ENCODE measurements around the gene PAPSS1.

Gene PAPSS1

DNA sequence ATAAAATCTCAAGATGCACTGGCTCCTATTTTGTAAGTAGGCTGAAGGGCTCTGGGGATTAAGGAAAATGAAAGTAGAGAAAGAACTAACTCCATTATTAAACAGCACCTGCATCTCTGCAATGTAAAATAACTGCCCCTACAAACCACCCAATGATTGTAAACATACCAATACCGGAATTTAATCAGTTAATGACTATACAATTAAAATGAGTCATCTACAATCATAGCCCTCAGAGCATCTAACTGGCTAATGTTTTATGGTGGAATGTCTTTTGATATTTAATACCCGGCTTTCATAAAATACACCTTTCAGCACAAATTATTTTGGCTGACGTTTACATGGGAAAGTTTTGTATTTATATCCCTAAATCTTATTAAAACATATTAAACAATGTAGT lies 142.3 kb downstream of the PAPSS1 start:
- Mint-ChIP-seq H3K4me1 (peaks cover 6% of the 10 kb centered on the region), H3K27ac (no peak overlapping the region), H3K9me3 (peaks cover 14% of the 10 kb centered on the region), H3K27me3 (ENCODE audit: low read depth) (no peaks in the 10 kb centered on the region), H3K36me3 (ENCODE audit: low read depth) (no peaks in the 10 kb centered on the region), H3K4me3 (no peak overlapping the region)
- no peak for TF ChIP-seq CTCF (IDR thresholded peaks at IDR 0.05; ENCODE audit: unreplicated experiment in 3 of 3)

- Mint-ChIP-seq H3K4me1 (peaks cover 6% of the 10 kb centered on the region), H3K4me3 (no peak overlapping the region), H3K36me3 (ENCODE audit: low read depth) (no peaks in the 10 kb centered on the region), H3K27ac (no peak overlapping the region), H3K9me3 (peaks cover under 1% of the 10 kb centered on the region), H3K27me3 (ENCODE audit: low read depth) (no peaks in the 10 kb centered on the region)
- no peak for TF ChIP-seq CTCF (IDR thresholded peaks at IDR 0.05; ENCODE audit: unreplicated experiment in 3 of 3)
These were observed 144.8 kb downstream of the PAPSS1 start for GRCh38 chr4:107575243-107575642.

DNA sequence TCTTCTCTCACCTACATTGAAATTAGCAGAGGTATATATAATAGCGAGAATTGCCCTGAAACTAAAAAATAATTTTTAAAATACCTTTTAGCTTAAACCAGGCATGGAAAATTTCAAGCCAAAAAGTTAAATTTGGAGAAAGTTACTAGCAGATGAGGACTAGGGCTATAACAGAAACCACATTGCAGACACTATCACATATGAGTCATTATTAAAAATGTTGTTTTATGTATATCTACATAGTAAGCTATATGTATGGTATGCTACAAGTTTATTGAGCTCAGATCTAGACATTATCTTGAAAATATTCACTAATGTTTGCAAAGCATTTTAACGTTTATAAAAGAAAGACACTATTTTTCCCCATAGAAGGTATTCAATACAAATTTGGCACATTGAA lies 147.8 kb downstream of the PAPSS1 start:
- Mint-ChIP-seq H3K4me1 (no peaks in the 10 kb centered on the region), H3K9me3 (peaks cover 14% of the 10 kb centered on the region), H3K4me3 (no peak overlapping the region), H3K27me3 (ENCODE audit: low read depth) (no peaks in the 10 kb centered on the region), H3K36me3 (ENCODE audit: low read depth) (no peaks in the 10 kb centered on the region), H3K27ac (no peak overlapping the region)
- TF ChIP-seq CTCF (IDR thresholded peaks at IDR 0.05; ENCODE audit: unreplicated experiment in 3 of 3), result no peak

DNA sequence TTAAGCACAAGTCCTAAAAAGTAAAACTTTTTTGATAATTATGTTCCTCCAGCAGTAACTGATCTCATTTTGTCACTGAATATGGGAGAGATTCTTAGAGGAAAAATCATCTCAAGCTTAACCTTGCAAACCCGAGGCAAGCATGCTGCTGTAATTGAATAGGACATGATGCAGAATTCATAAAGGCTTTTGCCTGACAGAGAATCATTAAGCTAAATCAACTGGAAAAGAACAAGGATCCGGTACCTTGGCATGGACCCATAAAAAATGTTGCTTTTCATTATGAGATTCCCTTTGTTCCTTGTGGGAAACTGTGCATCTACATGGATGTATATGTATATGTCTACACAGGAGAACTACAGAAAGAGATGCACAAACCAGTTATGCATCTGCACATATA lies 149.1 kb downstream of the PAPSS1 start:
- Mint-ChIP-seq H3K27me3 (ENCODE audit: low read depth) (no peaks in the 10 kb centered on the region), H3K4me3 (no peak overlapping the region), H3K27ac (no peak overlapping the region), H3K4me1 (no peaks in the 10 kb centered on the region), H3K36me3 (ENCODE audit: low read depth) (no peaks in the 10 kb centered on the region), H3K9me3 (peaks cover 21% of the 10 kb centered on the region)
- no peak for TF ChIP-seq CTCF (IDR thresholded peaks at IDR 0.05; ENCODE audit: unreplicated experiment in 3 of 3)

GRCh38 chr4:107564326-107564725 lies 155.7 kb downstream of the PAPSS1 start:
- TF ChIP-seq CTCF (IDR thresholded peaks at IDR 0.05; ENCODE audit: unreplicated experiment in 3 of 3), result no peak
- no peaks in the 10 kb centered on the region for H3K27me3 Mint-ChIP-seq (ENCODE audit: low read depth)
- peaks cover 7% of the 10 kb centered on the region for H3K36me3 Mint-ChIP-seq (ENCODE audit: low read depth)
- H3K27ac Mint-ChIP-seq, result no peak overlapping the region
- H3K9me3 Mint-ChIP-seq, result peaks cover 43% of the 10 kb centered on the region
- no peak overlapping the region for H3K4me3 Mint-ChIP-seq
- H3K4me1 Mint-ChIP-seq, result peaks cover 4% of the 10 kb centered on the region
